RWPE1 (cell line): ENCODE measurements around the gene ZSWIM5.
"Not testable (repeated sequence)": the region's sequence is repeated elsewhere in the genome, so short reads cannot be mapped to it uniquely, and the experiment has no call there.

Experiments used
- CTCF ChIA-PET: fragments of 350-600 bp; sonication (Branson Sonifier 250); formaldehyde crosslinking; extraction: SDS; loops from one replicate; lab custom pipeline; 2021; lab: Yijun Ruan, JAX
- POLR2A ChIA-PET: fragments of 400-600 bp; formaldehyde crosslinking; extraction: SDS; loops from one replicate; lab custom pipeline; 2020; ENCODE audit warnings: antibody characterized with exemption; ENCODE audit not compliant: low non-redundant PET; lab: Yijun Ruan, JAX
- DNase-seq: peaks from one replicate; pipeline ENCODE4 v3.0.0; 2012; ENCODE audit warnings: low spot score
- H3K27ac ChIP-seq: fragments of 450-650 bp; 2 replicates; pipeline ENCODE4 v1.5.1; 2017
- CTCF ChIP-seq: fragments of 450-650 bp; conservative IDR thresholded peaks from 2 replicates; pipeline ENCODE4 v1.5.1; 2017; ENCODE audit warnings: low read depth, mild to moderate bottlenecking

Gene ZSWIM5

GRCh38 chr1:45205910-45206721 is at the start of gene ZSWIM5:
Gene ZSWIM5 (minus strand): TSS chr1:45206605. CDS start chr1:45206350, 255 bp downstream.
- ChIA-PET POLR2A (interaction anchor here (0.6 kb wide), 1 partner anchor 242 kb away, joined by 3 read pairs; no protein-coding TSS in a partner anchor), CTCF (interaction anchor here (0.9 kb wide), 1 partner anchor 11 kb away, joined by 3 read pairs; no protein-coding TSS in a partner anchor)
- no peak within 1 kb of the TSS for H3K27ac ChIP-seq
- no peak for TF ChIP-seq CTCF
- DNase-seq, result peak; percentile 45

- TF ChIP-seq CTCF, result no peak
- DNase-seq, result no peak
- H3K27ac ChIP-seq, result no peak overlapping the region
- CTCF ChIA-PET, result interaction anchor here (0.7 kb wide), 1 partner anchor 293 kb away, joined by 4 read pairs; no protein-coding TSS in a partner anchor
- POLR2A ChIA-PET, result no interaction called here
These were observed 48.1 kb upstream of the ZSWIM5 start for GRCh38 chr1:45254490-45254889.

DNA sequence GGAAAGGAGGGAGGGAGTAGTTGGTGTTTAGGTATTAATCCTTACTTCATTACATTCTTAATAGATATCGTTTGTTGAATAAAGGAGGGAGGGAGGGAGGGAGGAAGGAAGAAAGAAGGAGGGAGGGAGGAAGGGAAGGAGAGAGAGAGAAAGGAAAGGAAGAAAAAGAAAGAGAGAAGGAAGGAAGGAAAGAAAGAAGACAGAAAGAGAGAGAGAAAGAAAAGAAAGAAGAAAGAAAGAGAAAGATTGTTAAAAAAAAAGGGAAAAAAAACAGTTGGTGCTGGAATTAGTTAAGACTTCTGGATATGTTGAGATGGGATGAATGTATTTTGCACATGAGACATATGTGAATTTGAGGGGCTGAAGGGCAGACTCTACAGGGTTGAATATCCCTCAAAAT is 44.1 kb upstream of the ZSWIM5 start:
- POLR2A ChIA-PET, result no interaction called here
- DNase-seq, result no peak
- CTCF ChIA-PET, result no interaction called here
- H3K27ac ChIP-seq, result no peak overlapping the region
- TF ChIP-seq CTCF, result no peak

- DNase-seq, POLR2A ChIA-PET, H3K27ac ChIP-seq, CTCF ChIA-PET: not testable (repeated sequence)
These were observed 41.6 kb upstream of the ZSWIM5 start for GRCh38 chr1:45248004-45248403.

DNA sequence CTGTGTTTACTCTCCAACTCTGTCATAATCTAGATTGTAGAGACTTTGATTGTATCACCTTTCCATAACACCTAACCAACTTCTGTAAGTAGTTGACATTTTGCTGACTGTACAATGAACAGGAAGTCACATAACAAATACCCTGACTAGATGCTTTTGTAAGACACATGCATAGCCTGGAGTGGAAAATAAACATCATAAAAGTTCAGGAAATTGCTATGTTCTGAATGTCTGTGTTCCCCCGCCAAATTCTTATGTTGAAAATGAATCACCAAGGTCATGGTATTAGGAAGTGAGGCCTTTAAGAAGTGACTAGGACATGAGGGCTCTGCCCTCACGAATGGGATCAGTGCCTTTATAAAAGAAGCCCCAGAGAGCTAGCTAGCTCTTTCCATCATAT is 40.4 kb upstream of the ZSWIM5 start:
- POLR2A ChIA-PET, result no interaction called here
- no peak for TF ChIP-seq CTCF
- DNase-seq, result peak; percentile 38
- CTCF ChIA-PET, result no interaction called here
- H3K27ac ChIP-seq, result no peak overlapping the region

- DNase-seq, CTCF ChIA-PET, H3K27ac ChIP-seq, POLR2A ChIA-PET: not testable (repeated sequence)
These were observed 40.0 kb upstream of the ZSWIM5 start for GRCh38 chr1:45246359-45246758.

DNA sequence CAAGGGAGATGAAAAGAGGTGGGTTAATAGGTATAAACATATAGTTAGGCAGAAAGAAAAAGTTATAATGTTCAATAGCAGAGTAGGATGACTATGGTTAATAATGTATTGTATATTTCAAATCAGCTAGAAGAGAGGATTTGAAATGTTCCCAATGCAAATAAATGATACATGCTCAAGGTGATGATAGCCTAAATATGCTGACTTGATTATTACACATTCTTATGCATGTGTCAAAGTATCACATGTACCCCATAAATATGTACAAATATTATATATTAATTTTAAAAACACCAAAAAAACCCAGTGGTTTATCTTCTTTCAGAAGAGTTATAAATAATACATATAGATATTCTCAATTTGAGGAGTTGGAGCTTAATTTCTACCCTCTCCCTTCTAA is 38.3 kb upstream of the ZSWIM5 start:
- ChIA-PET POLR2A (no interaction called here), CTCF (no interaction called here)
- TF ChIP-seq CTCF, result no peak
- no peak for DNase-seq
- H3K27ac ChIP-seq, result no peak overlapping the region
